COLO829 (cell line): Measurements from ENCODE around the gene SLC25A10.
"Not testable (repeated sequence)": the region's sequence is repeated elsewhere in the genome, so short reads cannot be mapped to it uniquely, and the experiment has no call there.

Experiments
- DNase-seq: peaks from one replicate; pipeline ENCODE4 v3.0.0; 2012; ENCODE audit warnings: low spot score

The SLC25A10 gene, protein sequence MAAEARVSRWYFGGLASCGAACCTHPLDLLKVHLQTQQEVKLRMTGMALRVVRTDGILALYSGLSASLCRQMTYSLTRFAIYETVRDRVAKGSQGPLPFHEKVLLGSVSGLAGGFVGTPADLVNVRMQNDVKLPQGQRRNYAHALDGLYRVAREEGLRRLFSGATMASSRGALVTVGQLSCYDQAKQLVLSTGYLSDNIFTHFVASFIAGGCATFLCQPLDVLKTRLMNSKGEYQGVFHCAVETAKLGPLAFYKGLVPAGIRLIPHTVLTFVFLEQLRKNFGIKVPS

DNA sequence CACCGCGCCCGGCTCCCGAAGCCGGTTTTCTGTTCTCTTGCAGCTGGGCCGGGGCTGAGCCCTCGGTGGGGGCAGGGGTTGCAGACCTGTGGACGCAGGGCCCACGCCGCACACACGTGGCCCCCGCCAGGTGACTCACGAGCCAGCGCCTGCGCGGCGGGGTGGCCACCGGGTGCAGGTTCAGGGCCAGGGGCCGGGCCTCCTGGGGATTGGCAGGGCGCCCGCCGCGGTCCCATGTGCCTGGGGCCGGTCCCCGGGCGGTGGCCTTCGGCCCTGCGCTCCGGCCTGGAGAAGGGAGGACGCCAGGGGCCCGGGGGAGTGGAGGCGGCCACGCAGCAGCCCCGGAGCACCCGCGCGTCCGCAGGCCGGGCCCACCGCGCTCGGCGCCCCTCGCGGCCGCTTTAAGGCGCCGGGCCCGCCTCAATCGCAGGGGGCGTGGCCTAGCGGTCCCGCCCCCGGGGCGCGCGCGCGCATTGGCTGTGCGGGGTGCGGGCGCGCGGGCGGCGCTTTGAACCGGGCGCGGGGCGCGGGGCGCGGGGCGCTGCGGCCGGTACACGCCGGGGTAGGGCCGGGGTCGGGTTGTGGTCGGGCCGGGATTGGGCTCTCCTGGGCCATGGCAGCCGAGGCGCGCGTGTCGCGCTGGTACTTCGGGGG, at the start of gene SLC25A10:
Gene SLC25A10 (plus strand): TSS at position 471 of the 654 bp plus-strand sequence. CDS start 143 bp downstream, at position 614.
- peak; percentile 59 for DNase-seq

DNA sequence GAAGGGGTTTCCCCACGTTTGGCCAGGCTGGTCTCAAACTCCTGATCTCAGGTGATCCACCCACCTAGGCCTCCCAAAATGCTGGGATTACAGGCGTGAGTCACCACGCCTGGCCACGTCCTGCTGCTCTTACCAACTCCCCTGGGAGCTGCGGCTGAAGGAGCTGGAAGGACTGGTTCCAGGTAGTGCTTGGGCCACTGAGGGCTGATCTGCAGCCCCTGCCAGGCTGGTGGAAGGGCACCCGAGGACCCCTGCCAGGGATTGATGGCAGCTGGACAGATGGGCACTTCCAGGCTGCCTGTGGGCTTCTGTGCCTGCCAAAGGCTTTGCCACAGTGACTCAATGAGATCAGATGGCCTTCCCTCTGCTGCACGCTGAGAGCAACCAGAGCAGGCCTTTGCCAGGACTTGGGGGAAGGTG, 48.0 kb upstream of the SLC25A10 start:
- no peak for DNase-seq

DNA sequence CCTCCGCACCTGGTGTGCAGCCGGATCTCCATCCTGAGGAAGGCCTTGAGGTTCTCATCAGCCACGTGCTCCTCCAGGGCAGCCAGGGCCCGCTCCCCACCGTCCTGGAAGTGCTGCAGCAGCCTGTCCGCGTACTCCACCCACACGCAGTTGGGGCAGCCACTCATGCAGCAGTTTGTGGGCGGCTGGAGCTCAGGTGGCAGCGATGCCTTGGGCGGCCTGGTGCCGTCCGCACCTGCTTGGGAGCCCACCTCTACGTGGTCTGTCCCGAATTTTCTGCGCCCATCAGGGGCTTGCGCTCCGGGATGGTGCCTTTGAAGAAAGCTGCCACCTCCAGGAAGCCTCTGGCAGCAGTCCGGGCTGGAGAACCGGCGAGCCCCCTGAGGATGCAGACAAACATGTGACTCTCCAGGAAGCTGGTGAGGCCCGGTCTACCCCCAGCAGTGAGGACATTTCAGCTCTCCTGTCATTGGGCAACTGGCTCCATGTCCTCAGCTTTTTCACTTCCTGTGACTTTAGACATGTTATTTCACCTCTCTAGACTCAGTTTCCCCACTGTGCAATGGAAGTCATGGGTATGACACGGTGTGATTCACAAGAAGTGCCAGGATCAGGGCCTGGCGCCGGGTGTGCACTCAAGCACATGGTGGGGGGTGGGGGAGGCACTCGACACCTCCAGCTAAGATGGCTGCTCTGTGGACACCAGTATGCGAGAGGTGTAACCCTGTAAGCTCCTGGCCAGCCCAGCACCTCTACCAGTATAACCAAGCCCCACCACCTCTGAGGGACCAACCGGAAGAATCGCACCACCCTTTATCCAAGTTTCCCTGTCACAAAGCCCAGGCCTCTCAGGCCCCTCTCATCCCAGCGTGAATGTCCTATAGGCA, 46.6 kb upstream of the SLC25A10 start:
- no peak for DNase-seq

DNA sequence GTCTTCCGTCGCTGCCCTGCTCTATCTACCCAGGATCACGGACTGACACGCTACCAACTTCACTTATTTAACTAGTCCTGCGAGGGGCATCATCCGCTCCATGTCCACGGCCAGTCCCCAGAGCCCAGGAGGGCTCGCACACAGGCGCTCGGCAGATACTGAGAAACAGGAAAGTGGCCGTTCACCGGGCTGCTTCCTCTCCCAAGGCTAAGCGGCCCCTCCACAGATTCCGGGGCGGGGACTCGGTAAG, 46.1 kb upstream of the SLC25A10 start:
- DNase-seq, result no peak

DNA sequence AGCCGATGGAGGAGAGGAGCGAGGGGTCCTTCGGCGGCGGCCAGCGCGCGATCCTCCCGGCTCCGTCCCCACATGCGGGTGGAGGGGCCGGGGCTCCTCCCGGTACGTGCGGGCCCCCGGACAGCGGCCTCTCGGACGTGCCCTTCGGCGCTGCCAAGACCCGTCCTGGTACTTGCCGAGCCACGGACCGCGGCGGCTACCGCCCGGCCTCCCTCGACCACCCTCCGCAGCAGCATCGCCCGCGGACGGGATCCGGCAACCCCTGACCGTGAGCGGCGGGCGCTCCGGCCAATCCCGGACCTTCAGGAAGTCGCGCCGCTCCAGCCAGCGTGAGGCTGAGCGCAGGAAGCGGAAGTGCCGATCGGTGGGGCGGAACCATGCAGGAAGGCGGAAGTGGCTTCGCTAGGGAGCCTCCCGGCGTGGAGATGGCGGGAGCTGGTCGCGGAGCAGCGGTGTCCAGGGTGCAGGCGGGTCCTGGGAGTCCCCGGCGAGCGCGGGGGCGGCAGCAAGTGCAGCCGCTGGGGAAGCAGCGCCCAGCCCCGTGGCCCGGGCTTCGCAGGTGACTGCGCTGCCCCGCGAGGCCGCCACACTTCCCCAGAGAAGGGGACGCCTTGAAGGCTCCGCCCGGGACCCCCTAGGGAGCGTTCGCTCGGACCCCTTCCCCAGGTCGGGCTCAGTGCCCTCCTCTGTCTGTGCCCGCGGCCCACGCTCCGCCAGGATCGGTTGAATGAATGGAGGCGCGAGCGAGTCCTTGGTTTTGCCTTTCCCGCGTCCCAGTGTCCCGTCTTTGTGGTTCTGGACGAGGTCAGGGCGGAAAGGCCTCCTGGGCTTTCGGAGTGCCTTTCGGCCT, 45.5 kb upstream of the SLC25A10 start, which contains the start of the genes CCDC137 and OXLD1:
Gene CCDC137 (plus strand): TSS at position 396 of the 850 bp plus-strand sequence. CDS start 30 bp downstream, at position 426.
Gene OXLD1 (minus strand): TSS at position 264 of the 850 bp plus-strand sequence. CDS start 28 bp downstream, at position 236.
- peak; percentile 87 for DNase-seq

DNA sequence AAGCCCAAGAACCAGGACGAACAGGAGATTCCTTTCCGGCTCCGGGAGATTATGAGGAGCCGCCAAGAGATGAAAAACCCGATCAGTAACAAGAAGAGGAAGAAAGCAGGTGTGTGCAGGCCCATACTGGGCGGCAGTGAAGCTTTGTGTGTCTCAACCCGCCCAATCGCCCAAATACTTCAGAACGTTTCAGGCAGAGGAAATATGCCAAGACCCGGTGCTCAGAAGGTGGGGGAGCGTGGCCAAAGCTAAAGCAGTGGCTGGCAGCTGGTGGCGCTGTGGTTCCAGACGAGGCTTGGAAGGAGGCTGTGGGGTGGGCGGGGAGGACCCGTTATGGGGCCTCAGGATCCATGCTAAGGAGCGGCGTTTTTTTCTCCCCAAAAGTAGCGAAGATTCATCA, 44.3 kb upstream of the SLC25A10 start:
- DNase-seq, result no peak

DNA sequence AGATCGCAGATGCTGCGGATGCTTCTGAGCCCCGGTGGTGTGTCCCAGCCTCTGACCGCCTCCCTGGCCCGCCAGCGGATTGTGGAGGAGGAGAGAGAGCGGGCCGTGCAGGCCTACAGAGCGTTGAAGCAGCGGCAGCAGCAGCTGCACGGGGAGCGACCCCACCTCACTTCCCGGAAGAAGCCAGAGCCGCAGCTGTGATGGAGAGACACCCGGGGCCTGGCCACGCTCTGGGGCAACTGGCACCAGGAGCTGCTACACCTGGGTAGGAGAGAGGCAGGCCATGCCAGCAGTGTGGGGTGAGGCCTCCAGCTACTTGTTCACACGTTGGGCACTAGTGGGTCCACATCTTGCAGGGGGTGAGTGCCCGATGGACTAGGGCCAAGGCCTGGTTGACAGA, 39.6 kb upstream of the SLC25A10 start:
- no peak for DNase-seq

DNA sequence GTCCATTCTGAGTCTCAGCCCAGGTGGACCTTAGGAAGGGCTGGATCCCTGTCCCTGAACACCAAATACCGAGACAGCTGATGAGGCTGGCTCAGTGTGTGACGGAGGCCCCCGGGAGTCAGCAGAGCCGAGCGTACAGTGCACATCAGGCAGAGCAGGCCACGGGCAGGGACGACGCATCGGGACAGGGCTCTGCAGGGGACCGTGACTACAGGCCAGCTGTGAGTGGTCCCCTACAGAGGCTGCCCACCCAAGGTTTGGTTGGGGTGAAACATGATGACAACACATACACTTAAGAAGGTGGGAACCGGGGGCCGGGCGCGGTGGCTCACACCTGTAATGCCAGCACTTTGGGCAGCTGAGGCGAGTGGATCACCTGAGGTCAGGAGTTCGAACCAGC, 39.1 kb upstream of the SLC25A10 start:
- no peak for DNase-seq

DNA sequence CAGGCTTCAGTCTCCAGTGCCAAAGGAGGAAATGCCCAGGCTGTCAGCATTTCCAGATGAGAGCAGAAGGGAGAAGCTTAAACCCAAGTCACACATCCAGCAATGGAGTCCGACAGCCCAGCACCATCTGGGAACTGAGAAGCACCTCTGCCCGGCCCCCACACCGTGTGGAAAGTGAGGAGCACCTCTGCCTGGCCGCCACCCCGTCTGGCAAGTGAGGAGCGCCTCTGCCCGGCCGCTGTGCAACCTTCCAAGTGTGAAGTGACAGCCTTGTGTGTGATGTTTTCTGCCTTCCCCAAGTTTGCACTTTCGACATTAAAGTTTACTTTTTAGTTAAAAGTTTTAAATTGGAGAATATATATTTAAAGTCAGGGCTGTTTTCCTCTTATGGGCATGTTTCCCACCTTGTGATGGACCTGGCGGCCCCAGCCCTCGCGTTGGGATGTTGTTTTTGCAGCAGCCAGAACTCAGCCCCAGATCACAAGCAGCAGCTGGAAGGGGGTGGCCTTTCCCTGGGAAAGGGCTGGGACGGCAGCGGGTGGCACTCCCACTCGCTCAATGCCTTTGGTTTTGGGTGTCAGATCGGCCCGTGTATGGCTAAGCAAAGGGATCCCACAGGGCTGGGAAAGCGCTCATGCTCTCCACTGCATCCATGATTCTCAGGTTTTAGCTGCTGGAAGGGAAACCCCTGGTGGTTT, 38.4 kb upstream of the SLC25A10 start:
- no peak for DNase-seq

DNA sequence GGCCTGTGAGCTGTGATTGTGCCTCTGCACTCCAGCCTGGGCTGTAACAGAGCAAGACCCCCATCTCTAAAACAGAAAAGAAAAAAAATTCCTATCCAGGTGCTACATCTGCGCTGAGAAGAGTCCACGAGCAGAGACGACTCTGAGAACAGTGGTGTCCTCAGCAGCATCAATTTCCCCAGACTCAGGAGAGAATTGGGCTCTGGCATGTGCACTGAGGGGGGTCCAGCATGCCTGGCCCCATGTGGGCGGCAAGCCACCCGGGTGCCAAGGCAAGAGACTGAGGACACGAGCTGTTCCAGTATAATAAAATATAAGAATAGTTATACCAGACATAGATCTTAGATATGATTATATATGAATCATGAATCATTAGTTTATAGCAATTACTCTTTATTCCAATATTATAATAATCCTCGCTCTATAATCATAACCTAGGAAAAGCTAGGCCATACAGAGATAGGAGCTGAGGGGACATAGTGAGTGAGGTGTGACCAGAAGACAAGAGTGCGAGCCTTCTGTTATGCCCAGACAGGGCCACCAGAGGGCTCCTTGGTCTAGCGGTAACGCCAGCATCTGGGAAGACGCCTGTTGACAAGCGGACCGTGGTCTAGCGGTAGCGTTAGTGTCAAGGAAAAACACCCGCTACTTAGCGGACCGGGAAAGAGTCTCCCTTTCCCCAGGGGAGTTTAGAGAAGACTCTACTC, 36.4 kb upstream of the SLC25A10 start:
- DNase-seq, result not testable (repeated sequence)

DNA sequence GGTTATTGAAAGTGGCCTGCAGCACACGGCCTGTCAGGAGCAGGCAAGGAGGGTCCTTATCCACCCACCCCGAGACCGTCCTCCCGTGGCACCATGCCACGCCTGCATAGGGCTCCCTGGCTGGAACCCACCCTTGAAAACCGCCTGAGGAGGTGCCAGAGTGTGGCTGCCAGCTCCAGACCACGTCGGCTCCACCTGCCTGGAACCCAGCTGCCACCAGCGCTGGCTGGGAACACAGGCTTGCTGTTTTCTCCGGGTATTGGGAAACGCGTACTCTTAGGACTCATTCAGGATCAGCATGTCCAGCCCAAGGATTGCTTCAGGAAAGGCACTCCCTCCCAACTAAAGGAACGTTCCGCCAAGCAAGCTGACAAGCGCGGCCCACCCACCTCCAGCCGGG, 35.2 kb upstream of the SLC25A10 start:
- DNase-seq, result no peak

DNA sequence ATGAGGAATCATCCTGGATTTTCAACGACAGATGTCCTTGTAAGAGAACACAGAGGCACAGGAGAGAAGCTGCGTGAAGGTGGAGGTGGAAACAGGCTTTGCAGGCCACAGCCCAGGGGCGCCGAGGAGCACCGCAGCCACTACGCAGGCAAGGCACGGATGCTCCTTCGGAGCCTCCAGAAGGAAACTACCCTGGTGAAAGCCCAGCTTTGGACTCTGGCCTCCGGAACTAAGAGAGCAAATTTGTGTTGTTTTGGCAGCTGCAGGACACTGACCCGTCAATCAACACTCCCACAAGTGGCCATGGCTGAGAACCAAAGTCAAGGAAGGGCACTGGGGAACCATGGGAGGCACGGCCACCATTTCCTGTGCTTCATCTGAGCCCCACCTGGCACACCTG, 31.9 kb upstream of the SLC25A10 start:
- DNase-seq, result no peak

DNA sequence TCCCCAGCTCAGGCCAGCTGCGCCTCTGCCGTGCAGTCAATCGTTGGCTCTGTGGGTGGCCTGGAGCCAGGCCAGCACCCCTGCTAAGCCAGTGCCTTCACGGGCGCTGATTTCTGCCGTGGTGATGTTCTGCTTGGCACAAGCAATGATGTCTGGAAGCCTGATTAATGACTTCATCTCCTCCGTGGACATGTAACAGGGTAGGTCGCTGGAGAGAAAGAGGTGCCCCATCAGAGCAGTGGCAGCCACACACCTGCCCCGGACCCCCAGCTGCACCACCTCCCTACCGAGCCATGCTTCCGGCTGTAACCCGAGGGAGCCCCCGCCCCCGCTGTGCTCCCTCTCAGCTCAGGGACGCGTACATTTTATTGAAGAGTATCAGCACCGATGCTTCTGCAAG, 30.4 kb upstream of the SLC25A10 start:
- DNase-seq, result no peak

DNA sequence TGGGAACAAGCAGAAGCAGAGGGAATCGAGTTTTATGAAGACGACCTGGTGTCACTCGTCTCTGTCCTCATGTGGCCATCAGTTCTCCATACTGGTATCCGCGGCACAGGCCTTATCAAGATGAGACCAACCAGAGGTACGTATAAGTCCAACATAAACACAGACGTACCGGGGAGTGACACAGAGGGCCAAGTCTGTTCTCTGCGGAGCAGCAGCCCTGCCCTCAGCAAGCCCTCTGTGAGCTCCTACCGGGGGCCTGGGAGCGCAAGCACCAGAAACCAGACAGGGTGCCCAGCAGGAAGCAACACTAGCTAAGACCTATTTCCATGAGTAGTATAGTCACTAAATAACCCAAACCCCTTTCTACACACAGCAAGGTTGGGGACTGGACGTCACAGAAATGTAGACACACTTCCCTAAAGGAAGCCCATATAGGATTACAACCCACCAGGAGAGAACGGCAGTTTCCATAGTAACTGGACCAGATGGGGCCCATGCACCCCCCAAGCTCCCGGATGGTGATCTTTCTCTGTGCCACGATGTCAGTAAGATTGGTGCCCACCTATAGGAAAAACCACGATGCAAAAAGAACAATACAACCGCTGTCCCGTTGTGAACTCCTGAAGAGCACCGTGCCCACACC, 29.4 kb upstream of the SLC25A10 start:
- no peak for DNase-seq

DNA sequence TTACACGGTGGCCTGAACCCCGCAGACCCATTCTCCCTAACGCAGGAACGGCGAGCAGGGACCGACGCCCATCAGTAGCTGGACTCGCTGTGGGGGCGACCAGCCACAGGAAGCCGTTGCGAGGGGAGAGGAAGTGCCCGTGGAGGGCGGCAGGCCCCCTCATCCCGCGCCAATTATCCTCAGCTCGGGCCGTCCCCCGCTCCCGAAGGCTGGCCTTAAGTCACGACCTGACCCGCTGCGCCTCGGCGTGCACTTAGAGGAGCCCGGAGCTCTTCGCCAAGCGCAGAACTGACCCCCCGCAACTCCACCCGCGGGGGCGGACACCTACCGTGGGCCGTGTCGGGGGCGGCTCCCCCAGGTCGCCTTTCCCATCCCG, 28.9 kb upstream of the SLC25A10 start:
- no peak for DNase-seq

DNA sequence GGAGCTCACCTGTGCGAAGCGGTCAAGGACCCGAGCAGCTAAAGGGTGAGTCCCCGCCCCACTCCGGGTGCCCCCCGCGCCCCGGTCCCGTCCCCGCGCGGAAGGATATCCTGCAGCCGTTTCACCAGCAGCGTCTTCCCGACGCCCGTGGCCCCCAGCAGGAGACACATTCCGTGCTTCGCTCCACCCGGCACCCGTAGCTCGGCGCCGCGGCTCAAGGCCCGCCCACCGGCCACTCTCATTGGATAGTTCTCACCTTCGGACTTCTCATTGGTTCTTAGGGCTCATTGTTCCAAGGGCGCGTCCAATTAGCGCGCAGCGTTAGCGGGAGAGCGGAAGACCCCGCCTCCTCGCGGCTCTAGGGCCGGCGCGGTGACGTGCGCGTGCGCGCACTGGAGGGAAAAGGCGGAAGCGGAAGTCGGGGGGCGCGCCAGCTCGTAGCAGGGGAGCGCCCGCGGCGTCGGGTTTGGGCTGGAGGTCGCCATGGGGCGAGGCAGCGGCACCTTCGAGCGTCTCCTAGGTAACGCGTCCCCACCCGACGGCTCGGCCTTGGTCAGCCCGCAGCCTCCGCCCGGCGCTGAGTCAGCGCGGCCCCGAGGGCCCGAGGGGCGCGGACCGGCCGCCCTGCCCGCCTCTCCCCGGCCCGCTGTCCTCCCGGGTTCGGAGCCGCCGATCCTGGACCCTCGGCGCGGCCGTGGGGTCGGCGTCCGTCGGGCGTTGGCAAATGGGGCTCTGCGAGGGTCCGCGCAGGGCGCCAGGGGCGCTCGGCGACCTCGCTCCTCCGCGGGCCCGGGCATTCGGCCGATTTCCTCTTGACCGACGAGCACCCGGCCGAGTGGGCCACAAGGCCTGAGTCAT, 28.3 kb upstream of the SLC25A10 start, which contains the start of the genes ARL16 and HGS:
Gene ARL16 (minus strand): TSS at position 214 of the 858 bp plus-strand sequence. CDS start 44 bp downstream, at position 170.
Gene HGS (plus strand): TSS at position 428 of the 858 bp plus-strand sequence. CDS start 56 bp downstream, at position 484.
- peak; percentile 99 for DNase-seq

DNA sequence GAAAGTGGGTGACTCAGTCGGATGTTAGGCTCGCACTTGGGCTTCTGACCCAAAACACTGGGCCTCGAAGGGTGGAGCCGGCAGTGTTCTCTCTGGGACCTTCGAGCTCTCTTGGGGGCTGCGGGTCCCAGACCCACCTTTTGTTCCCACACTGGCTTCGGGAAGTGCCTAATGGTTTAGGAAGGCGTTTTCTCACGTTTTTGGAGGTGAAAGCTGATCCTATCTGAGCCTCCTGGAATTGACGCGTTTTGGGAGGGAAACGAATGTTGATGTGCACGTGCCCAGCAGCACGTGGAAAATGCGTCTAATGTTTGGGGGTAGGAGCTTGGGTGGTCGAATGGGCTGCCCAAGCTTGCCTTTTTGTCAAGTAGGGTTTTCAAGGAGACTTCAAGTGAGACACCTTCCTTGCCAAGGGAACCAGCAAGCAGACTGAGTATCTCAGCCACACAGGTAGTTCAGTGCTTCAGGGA, 27.6 kb upstream of the SLC25A10 start:
- no peak for DNase-seq

DNA sequence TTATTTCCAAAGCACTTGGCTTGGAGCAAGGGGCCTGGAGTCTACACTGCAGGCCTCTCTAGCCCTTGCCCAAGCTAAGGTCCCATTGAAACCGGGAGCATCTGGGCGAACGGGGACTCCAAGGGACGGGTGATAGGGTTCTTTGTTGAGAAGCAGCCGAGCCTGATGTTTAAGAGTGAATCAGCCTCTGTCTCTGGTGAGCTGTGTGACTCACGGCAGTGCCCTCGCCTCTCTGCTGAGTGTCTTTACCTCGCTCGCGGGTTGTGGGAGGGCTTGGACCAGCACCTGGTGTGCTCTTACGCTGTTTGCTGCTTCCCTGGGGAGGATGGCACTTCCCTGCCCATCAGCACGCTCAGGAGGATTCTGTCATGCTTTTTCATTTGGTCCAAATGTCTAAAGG, 27.0 kb upstream of the SLC25A10 start:
- DNase-seq, result peak; percentile 54

DNA sequence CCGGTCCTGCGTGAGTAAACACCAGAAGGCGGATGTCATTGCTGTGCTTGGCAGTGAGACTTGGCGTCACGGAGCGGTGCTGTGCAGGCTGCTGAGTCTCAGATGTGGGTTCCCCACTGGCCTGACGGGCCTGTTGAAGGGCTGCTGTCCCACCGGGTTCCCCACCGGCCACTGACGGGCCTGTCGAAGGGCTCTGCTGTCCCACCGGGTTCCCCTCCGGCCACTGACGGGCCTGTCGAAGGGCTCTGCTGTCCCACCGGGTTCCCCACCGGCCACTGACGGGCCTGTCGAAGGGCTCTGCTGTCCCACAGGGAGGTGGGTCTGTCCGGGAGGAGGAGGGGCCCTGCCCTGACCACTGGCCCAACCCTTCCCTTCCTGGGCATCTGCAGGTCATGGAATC, 25.5 kb upstream of the SLC25A10 start:
- DNase-seq, result no peak
